ENCODE results near the gene MICA. TPM values are rescaled to one million over a fixed set of nuclear protein-coding genes. Genes with fewer than 3 reads are reported as not detected.

Gene MICA
- 8.2 TPM for polyA plus RNA-seq (2012; ENCODE audit: missing spikeins)

- FAIRE-seq: no peak
Observed at GRCh38 chr6:31403283-31404060, at the start of gene MICA. Gene MICA (plus strand): TSS chr6:31403595. CDS start chr6:31403633, 38 bp downstream.

GRCh38 chr6:31354158-31354863, 49.1 kb upstream of the MICA start:
- FAIRE-seq (peak; percentile 9), DNase-seq (ENCODE audit: insufficient read length) (no peak)
- 0 out of 2 replicates have a peak, but pooled peaks have one; percentile 11 for TF ChIP-seq POLR2A (IDR thresholded peaks at IDR 0.05; ENCODE audit: low read depth, low read length)
- TF ChIP-seq POLR2AphosphoS5 (IDR thresholded peaks at IDR 0.05; ENCODE audit: low read depth, low read length): no peak
- TF ChIP-seq TAF1 (IDR thresholded peaks at IDR 0.05; ENCODE audit: borderline replicate concordance, low read depth, low read length): no peak

More at GRCh38 chr6:31403283-31404060, at the start of gene MICA:
- DNase-seq (ENCODE audit: insufficient read length): peak; percentile 91
- peak; percentile 23; the same call in 1 of the 2 replicates for TF ChIP-seq POLR2A (IDR thresholded peaks at IDR 0.05; ENCODE audit: low read depth, low read length)
- no peak for TF ChIP-seq TAF1 (IDR thresholded peaks at IDR 0.05; ENCODE audit: borderline replicate concordance, low read depth, low read length)

- TF ChIP-seq TAF1 (IDR thresholded peaks at IDR 0.05; ENCODE audit: borderline replicate concordance, low read depth, low read length) (no peak), POLR2A (IDR thresholded peaks at IDR 0.05; ENCODE audit: low read depth, low read length) (peak; percentile 70; the same call in 1 of the 2 replicates), POLR2AphosphoS5 (IDR thresholded peaks at IDR 0.05; ENCODE audit: low read depth, low read length) (peak; percentile 68)
- peak; percentile 5 for FAIRE-seq
- no peak for DNase-seq (ENCODE audit: insufficient read length)
Observed at GRCh38 chr6:31354864-31355582, 48.4 kb upstream of the MICA start.

GRCh38 chr6:31355583-31355948, 47.8 kb upstream of the MICA start:
- DNase-seq (ENCODE audit: insufficient read length) (no peak), FAIRE-seq (no peak)
- TF ChIP-seq POLR2A (IDR thresholded peaks at IDR 0.05; ENCODE audit: low read depth, low read length): peak; percentile 18; the same call in 1 of the 2 replicates
- peak; percentile 58; the same call in 1 of the 2 replicates for TF ChIP-seq POLR2AphosphoS5 (IDR thresholded peaks at IDR 0.05; ENCODE audit: low read depth, low read length)
- TF ChIP-seq TAF1 (IDR thresholded peaks at IDR 0.05; ENCODE audit: borderline replicate concordance, low read depth, low read length): no peak

GRCh38 chr6:31356216-31356945, 47.0 kb upstream of the MICA start:
- FAIRE-seq (no peak), DNase-seq (ENCODE audit: insufficient read length) (peak; percentile 43)
- TF ChIP-seq POLR2A (IDR thresholded peaks at IDR 0.05; ENCODE audit: low read depth, low read length): peak; percentile 49
- peak; percentile 83 for TF ChIP-seq POLR2AphosphoS5 (IDR thresholded peaks at IDR 0.05; ENCODE audit: low read depth, low read length)
- TF ChIP-seq TAF1 (IDR thresholded peaks at IDR 0.05; ENCODE audit: borderline replicate concordance, low read depth, low read length): no peak

- peak; percentile 78 for TF ChIP-seq POLR2AphosphoS5 (IDR thresholded peaks at IDR 0.05; ENCODE audit: low read depth, low read length)
- peak; percentile 73; the same call in 1 of the 2 replicates for TF ChIP-seq POLR2A (IDR thresholded peaks at IDR 0.05; ENCODE audit: low read depth, low read length)
- no peak for TF ChIP-seq TAF1 (IDR thresholded peaks at IDR 0.05; ENCODE audit: borderline replicate concordance, low read depth, low read length)
- peak; percentile 91 for FAIRE-seq
Observed at GRCh38 chr6:31356946-31357466, 46.4 kb upstream of the MICA start, which contains the start of gene HLA-B. Gene HLA-B (minus strand): TSS chr6:31357179. CDS start chr6:31357158, 21 bp downstream.

GRCh38 chr6:31357886-31358285, 45.5 kb upstream of the MICA start:
- TF ChIP-seq TAF1 (IDR thresholded peaks at IDR 0.05; ENCODE audit: borderline replicate concordance, low read depth, low read length): no peak
- FAIRE-seq (no peak), DNase-seq (ENCODE audit: insufficient read length) (no peak)

More at GRCh38 chr6:31356946-31357466, 46.4 kb upstream of the MICA start, which contains the start of gene HLA-B:
- peak; percentile 39 for DNase-seq (ENCODE audit: insufficient read length)

GRCh38 chr6:31358302-31358701, 45.1 kb upstream of the MICA start:
- FAIRE-seq: peak; percentile 88
- TF ChIP-seq TAF1 (IDR thresholded peaks at IDR 0.05; ENCODE audit: borderline replicate concordance, low read depth, low read length) (no peak), POLR2A (IDR thresholded peaks at IDR 0.05; ENCODE audit: low read depth, low read length) (peak; percentile 46; the same call in 1 of the 2 replicates), POLR2AphosphoS5 (IDR thresholded peaks at IDR 0.05; ENCODE audit: low read depth, low read length) (no peak)
- no peak for DNase-seq (ENCODE audit: insufficient read length)

GRCh38 chr6:31359581-31359980, 43.8 kb upstream of the MICA start:
- FAIRE-seq: peak; percentile 36
- no peak for DNase-seq (ENCODE audit: insufficient read length)
- TF ChIP-seq POLR2A (IDR thresholded peaks at IDR 0.05; ENCODE audit: low read depth, low read length) (no peak), TAF1 (IDR thresholded peaks at IDR 0.05; ENCODE audit: borderline replicate concordance, low read depth, low read length) (no peak), POLR2AphosphoS5 (IDR thresholded peaks at IDR 0.05; ENCODE audit: low read depth, low read length) (no peak)

- DNase-seq (ENCODE audit: insufficient read length) (no peak), FAIRE-seq (no peak)
- no peak for TF ChIP-seq POLR2AphosphoS5 (IDR thresholded peaks at IDR 0.05; ENCODE audit: low read depth, low read length)
- TF ChIP-seq TAF1 (IDR thresholded peaks at IDR 0.05; ENCODE audit: borderline replicate concordance, low read depth, low read length): no peak
- TF ChIP-seq POLR2A (IDR thresholded peaks at IDR 0.05; ENCODE audit: low read depth, low read length): no peak
Observed at GRCh38 chr6:31362751-31363150, 40.6 kb upstream of the MICA start.
